ENCODE data around the gene LHX2.

The LHX2 gene

DNA sequence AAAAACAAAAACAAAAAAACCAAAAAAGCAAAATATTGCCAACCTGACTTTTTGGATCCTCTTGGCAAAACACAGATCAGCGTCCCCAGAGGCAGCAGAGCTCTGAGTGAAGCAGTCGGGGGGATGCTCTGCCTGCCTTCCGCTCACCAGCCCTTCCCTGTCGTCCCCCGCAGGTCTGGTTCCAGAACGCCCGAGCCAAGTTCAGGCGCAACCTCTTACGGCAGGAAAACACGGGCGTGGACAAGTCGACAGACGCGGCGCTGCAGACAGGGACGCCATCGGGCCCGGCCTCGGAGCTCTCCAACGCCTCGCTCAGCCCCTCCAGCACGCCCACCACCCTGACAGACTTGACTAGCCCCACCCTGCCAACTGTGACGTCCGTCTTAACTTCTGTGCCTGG, 20.7 kb downstream of the LHX2 start:
- DNase-seq (ENCODE audit: low read depth) = no peak

DNA sequence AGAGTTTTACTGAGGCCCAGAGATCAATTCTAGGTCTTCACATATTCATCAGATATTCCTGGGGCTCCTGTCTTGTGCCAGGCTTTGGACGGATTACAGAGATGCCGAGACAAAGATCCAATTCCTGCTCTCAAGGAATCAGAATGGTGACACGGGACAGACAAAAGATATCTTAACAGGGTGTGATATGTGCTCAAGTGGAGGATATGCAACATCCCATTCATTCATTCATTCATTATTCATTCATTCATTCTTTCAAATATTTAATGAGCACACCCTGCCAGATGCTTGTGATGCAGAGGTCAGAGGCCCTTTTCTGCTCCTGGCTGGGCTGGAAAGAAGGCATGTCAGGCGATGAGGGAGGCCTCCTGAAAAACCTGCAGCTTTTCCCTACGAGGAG, 21.8 kb downstream of the LHX2 start:
- no peak for DNase-seq (ENCODE audit: low read depth)

DNA sequence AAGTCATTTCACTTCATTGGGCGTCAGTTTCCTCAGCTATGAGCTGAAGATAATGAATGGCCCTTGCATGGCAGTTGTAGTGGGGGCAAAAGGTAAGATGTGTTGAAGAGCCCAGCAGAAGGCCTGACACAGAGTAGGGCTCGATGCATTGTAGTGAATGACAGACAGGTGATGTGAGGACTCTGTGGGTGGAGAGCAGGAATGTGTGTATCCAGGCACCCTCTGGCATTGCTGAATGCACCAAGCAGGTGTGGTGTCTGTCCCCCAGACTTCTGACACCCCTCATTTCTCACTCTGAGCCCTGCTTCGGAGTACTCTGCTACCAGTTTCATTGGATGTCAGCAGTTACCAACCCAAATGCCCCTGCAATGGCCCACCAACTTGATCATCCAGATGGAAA, 22.4 kb downstream of the LHX2 start:
- no peak for DNase-seq (ENCODE audit: low read depth)

DNA sequence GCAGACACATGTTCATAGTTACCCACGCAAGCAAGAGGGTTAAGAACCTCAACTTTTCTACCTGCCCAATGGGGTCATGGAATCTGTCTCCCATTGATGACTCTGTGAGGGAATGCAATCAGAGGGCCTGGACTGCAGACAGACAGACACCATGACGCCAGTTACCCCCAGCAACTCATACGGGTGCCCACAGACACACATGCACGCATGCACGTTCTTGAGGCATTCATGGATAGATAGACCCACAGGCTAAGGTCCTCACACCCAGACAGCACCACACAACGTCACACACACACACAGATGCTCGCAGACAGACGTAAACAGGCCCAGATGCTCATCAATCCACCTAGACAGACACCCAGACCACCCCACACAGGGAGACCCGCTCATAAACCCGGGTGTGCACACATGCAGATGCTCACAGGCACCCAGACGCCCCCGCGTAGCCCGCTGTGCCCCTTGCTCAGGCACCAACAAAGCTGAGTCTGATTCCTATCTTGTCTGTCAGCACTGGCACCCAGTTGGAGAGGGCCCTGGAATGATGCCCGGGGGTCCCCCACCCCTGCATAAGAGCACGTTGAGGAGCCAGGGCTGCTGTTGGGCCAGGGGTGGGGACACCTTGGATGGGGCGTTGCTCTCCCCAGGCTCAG, 23.6 kb downstream of the LHX2 start:
- DNase-seq (ENCODE audit: low read depth) = no peak

GRCh38 chr9:124036578-124036977, 25.0 kb downstream of the LHX2 start:
- DNase-seq (ENCODE audit: low read depth) = no peak

DNA sequence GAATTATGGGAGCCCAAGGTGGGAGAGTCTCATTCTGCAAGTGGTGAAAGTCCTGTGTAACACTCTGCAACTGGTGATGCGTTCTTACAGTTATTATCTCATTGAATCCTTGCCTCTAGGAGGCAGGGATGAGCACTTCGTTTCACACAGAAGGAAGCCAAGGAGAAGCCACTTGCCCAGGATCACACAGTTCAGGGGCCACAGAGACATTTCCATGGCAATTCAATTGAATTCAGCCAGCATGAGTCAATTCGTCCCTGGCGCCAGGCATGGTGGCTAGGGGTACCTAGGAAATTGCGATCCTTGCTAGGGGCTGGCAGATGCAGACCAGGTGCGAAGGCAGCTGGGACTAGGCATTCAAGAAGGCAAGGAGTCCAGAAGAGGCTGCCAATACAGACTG, 26.2 kb downstream of the LHX2 start:
- DNase-seq (ENCODE audit: low read depth) = no peak

DNA sequence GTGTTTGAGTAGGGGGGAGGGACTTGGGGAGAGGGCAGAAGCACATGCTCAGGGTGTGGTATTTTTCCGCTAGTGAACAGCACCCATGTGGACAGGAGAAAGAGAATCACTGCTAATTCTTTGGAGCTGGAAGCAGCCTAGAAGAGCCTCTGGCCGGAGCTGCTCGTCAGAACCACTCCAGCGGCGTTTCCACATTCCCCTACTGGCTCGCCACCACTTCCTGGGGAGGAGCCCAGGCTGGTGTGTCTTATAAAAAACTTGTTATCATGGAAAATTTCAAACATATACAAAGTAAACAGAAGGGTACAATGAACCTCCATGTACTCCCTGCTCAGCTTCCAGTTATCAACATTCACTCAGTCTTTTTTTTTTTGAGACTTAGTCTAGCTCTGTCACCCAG, 26.7 kb downstream of the LHX2 start:
- DNase-seq (ENCODE audit: low read depth) = no peak

- DNase-seq (ENCODE audit: low read depth) = no peak
These were observed 27.4 kb downstream of the LHX2 start for GRCh38 chr9:124038790-124039633.

DNA sequence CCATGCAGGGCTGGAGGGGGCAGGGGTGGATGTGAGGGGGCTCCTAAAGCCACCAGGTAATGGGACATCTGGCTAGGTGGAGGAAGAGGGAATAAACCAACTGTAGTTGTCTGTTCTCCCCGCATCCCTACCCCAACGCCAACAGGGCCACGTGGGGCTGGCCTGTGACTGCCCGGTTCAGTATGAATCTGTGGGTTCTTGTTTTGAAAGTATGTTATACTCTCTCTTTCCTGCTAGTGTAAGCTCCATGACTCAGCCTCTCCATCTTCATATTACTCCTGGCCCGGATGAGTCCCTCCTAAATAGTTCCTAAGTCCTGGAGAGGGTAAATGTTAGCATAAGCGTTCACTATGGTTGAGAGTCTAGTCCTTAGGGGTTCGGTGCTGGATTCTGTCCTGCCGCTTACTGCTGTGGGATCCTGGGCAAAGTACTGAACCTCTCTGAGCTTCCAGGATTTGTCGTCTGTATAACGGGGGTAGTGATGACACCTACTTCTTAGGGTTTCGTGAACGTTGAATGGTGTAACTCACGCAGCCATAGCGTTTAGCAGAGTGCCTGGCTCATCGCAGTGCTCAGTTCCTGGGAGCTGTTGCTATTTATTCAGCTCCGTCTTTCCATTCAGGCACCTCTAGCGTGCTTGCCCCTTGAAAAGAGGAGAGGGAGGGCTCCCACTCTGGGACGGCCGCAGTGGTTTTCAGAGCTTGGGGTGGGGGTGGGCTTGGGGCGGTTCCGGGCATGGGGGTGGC, 28.8 kb downstream of the LHX2 start:
- peak; percentile 35 for DNase-seq (ENCODE audit: low read depth)

DNA sequence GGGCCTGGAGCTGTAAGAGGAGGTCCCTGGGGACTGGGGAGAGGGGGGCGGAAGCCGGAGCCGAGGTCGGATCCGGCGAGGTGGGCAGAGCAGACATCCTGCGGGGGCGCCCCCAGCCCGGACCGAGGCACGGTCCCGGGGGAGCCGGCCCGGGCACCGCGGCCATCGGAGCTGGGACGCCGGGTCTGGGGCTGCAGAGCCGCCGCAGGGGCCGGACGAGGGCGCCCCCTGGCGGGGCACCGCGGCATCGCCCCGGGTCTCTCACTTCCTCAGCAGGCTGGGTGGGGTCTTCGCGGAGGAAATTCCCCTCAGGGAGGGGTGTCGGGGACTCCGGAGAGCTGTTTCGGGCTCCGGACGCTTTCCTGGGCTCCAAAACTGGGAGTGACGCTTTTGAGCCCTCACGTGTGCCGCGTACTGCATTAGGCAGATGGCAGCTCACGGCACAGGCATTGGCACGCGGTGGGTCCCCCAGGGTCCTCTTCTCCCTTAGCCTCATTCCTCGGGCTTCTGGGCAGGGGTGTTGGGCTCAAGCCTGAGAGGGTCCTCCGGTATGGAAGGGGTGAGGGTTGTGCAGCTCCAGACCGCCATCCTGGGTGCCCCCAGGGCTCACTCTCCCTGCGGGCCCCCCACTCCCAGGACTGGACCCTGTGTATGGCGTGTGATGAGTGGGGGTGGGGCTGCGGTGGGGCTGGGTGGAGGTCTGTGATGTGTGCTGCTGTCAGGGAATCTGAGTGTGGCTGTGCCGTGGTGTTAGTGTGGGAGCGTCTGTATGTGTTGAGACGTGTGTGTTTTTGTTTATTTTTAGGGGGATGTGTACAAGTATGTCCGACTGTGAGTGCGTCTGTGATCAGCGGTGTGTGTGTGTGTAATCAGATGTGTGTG, 29.6 kb downstream of the LHX2 start:
- no peak for DNase-seq (ENCODE audit: low read depth)

DNA sequence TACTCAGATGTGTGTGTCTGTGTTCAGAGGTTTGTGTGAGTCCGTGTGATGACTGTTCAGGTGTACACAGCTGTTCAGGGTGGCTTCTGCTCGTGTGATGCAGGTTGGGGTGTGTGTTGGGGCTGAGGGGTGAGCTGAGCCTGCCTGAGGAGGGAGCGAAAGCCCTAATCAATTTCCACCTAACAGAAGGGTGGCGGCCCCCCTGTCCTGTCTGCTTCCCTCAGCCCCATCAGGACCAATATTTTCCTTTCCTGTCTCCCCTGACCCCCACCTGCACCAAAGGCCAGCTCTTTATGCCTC, 30.2 kb downstream of the LHX2 start:
- no peak for DNase-seq (ENCODE audit: low read depth)

DNA sequence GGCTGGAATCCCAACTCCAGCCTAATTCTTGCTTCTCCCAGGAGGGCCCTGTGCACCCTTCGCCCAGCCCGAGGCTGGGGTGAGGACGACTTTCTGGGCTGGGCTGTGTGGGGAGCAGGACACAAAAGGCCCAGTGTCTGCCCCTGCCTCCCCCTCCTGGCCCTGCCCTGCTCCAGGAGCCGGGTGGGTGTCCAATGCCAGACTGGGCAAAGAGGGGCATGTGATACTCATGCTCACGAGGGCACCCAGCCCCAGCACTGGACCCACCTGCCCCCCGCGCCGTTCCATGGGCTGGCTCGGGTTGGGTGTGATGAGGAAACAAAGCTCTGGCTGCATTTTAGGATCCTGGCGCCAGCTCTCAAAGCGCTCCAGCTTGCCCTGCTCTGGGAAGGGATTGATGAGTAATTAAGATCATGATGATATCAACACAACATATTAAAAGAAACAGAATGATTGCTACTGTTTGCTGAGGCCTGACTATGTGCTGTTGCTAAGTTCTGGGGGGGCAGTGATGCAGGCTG, 30.7 kb downstream of the LHX2 start:
- DNase-seq (ENCODE audit: low read depth) = no peak

GRCh38 chr9:124044448-124044847, 32.9 kb downstream of the LHX2 start:
- no peak for DNase-seq (ENCODE audit: low read depth)

DNA sequence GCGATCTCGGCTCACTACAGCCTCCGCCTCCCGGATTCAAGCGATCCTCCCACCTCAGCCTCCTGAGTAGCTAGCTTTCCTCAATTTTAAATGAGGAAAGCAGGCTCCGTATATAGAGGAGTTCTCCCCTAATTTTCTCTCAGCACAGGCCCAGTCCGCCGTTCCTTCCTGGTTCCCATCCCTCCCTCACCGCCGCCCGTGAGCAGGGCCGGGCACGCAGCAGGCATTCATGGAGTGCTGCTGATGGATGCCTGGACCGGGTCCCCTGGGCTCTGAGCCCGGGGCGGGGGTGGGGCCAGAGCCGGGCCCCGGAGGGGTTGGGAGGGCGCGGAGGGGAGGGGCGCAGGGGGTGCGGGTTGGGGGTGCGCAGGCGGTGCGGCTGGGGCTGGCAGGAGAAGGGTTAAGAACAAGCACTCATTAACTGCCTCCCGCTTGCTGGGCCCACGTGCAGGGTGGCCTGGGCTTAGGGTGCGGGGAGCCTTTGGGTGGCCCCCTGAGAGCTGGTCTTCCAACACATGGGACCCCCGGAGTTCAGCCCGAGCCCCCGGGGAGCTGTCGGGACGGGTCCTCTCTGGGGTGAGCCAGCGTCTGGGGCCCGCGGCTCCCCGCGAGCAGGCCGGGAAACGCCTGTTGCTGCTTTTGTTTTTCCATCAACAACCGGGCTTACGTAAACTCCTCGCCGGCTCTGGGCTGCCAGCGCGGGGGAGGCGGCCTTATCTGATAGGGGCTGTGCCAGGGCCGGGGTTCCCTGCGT, 33.7 kb downstream of the LHX2 start:
- DNase-seq (ENCODE audit: low read depth) = no peak

GRCh38 chr9:124045830-124046177, 34.2 kb downstream of the LHX2 start:
- DNase-seq (ENCODE audit: low read depth) = no peak

DNA sequence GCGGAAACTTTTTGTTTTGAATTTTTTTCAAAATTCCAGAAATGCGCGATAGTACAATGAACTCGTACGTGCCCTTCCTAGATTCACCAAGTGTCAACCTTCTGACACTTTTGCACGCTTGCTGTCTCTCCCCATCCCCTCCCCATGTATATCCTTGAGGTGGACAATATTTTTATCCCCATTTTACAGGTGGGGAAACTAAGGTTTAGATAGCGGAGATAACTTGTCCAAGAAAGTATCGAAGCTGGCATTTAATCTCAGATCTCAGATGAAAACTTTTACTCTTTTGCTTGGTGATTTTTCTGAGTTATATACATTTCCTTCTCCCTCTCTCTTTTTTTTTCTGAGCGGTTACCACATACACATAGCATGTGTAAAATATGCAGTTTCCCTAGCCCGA, 34.6 kb downstream of the LHX2 start:
- no peak for DNase-seq (ENCODE audit: low read depth)

GRCh38 chr9:124047251-124047672, 35.7 kb downstream of the LHX2 start:
- no peak for DNase-seq (ENCODE audit: low read depth)

GRCh38 chr9:124050955-124051354, 39.4 kb downstream of the LHX2 start:
- no peak for DNase-seq (ENCODE audit: low read depth)

- DNase-seq (ENCODE audit: low read depth) = no peak
These were observed 40.8 kb downstream of the LHX2 start for GRCh38 chr9:124052401-124052800.

DNA sequence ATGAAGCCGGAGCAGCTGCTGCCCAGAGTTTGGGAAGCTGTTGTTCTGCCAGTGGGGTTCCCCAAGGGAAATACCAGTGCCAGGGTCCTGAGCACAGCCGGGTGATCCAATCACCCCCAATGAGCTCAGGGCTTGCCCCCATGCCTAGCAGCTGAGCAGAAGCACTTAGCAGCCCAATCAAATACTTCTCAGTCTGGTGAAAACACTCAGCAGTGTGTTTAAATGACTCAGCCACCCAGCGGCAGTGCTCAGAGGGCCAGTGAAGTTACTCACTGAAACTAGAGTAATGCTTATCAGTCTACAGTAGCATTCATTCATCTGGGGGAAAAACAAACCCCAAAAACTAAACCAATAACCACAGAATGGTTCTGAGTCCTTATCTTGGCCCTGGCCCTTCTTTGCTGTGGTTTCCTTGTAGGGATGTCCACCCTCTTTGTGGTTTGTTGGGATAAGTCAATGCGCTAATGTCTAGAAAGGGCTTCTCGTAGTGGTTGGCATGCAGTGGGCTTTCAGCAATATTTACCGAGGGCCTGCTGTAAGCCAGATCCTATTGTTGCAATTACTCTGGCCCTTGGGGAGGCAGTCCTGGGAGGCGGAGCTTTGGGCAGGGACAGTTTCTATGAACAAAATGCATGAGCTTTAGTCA, 43.1 kb downstream of the LHX2 start:
- peak; percentile 92 for DNase-seq (ENCODE audit: low read depth)

Measured in non-pigmented ciliary epithelial cell (primary cell).